ENCODE results near the gene HDAC6.

GRCh38 chrX:48831909-48832291 lies 30.0 kb downstream of the HDAC6 start:
- TF ChIP-seq REST (IDR thresholded peaks at IDR 0.05; ENCODE audit: borderline replicate concordance): no peak
- TF ChIP-seq RAD21 (conservative IDR thresholded peaks at IDR 0.05): no peak
- TF ChIP-seq CTCF (IDR thresholded peaks at IDR 0.05; ENCODE audit: poor library complexity, severe bottlenecking): no peak
- TF ChIP-seq SMC3 (conservative IDR thresholded peaks at IDR 0.05; ENCODE audit: poor library complexity): no peak
- no peak for TF ChIP-seq POLR2AphosphoS5 (IDR thresholded peaks at IDR 0.05)
- TF ChIP-seq EZH2 (IDR thresholded peaks at IDR 0.05; ENCODE audit: borderline replicate concordance, insufficient read depth, low read length, poor library complexity, severe bottlenecking): no peak
- TF ChIP-seq EP300 (conservative IDR thresholded peaks at IDR 0.05; ENCODE audit: poor library complexity, severe bottlenecking): no peak

Measured in neural cell (in vitro differentiated cells).